Keratinocyte (primary cell): ENCODE data around the gene RTP2.

Experiments
- CTCF ChIP-seq, 3 experiments: IDR thresholded peaks in 1 of 3; conservative IDR thresholded peaks in 1 of 3; optimal IDR thresholded peaks in 1 of 3; 2 replicates in 2 of 3; 3 replicates in 1 of 3; pipeline versions ENCODE3 to v1.5.1; 2011; ENCODE audit warnings: low read length in 3 of 3, mild to moderate bottlenecking in 3 of 3, moderate library complexity in 2 of 3, control low read depth in 1 of 3, inconsistent platforms in 1 of 3; ENCODE audit not compliant: insufficient read depth in 2 of 3; ENCODE audit errors: extremely low read depth in 1 of 3
- EZH2 ChIP-seq: IDR thresholded peaks from one replicate; pipeline ENCODE4 v1.6.1; 2012; ENCODE audit warnings: inconsistent platforms, mild to moderate bottlenecking, low read length, moderate library complexity

- no peak for TF ChIP-seq CTCF (optimal IDR thresholded peaks at IDR 0.05 in 1 of 3, IDR thresholded peaks at IDR 0.05 in 1 of 3, conservative IDR thresholded peaks at IDR 0.05 in 1 of 3; ENCODE audit: extremely low read depth in 1 of 3, insufficient read depth in 2 of 3, low read length in 3 of 3)
- no peak for TF ChIP-seq EZH2
Observed at GRCh38 chr3:187694801-187695200, 7.6 kb downstream of the RTP2 start.
